GM12878 (cell line): ENCODE results near the gene CALCR.

Experiments
- CTCF ChIP-seq, 3 experiments: IDR thresholded peaks in 2 of 3; conservative IDR thresholded peaks in 1 of 3; 2 replicates each; pipeline ENCODE4 v1.5.1; 2011; ENCODE audit warnings: low read depth in 3 of 3, low read length in 3 of 3, mild to moderate bottlenecking in 3 of 3, control low read depth in 2 of 3, moderate library complexity in 2 of 3, inconsistent platforms in 1 of 3, mixed read lengths in 1 of 3; ENCODE audit not compliant: control insufficient read depth in 2 of 3, insufficient read depth in 1 of 3; ENCODE audit errors: extremely low read depth in 1 of 3
- MAX ChIP-seq: IDR thresholded peaks from 2 replicates; pipeline ENCODE4 v1.6.1; 2012; ENCODE audit warnings: low read depth, low read length, improper control_type of control experiment
- TCF7 ChIP-seq: IDR thresholded peaks from 2 replicates; pipeline ENCODE4 v1.6.1; 2014; ENCODE audit warnings: antibody characterized with exemption, borderline replicate concordance
- YY1 ChIP-seq: IDR thresholded peaks from 2 replicates; pipeline ENCODE4 v1.6.1; 2011; ENCODE audit warnings: low read depth, mild to moderate bottlenecking, low read length

DNA sequence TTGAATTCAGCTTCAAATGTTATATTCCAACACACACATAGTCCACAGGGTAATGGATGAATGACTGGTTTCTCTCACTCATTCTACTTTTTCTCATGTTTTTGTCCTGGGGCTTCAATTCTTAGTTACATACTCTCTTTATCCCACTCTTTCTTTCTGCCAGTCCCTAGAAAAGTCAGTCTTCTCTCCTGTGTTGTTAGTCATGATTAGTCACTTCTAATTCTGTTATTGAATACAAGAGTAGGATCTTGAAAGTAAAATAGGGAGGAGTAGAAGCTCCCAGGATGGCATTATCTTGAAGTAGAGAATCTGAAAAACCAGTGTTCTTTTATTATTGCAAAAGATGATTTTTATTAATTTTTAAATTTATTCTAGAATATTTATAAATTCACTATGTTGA is 45.5 kb upstream of the CALCR start:
- TF ChIP-seq CTCF (IDR thresholded peaks at IDR 0.05 in 2 of 3, conservative IDR thresholded peaks at IDR 0.05 in 1 of 3; ENCODE audit: control insufficient read depth in 2 of 3, extremely low read depth in 1 of 3, insufficient read depth in 1 of 3, low read depth in 3 of 3, low read length in 3 of 3) (no peak), YY1 (no peak), TCF7 (no peak), MAX (no peak)
